Non-pigmented ciliary epithelial cell (primary cell): Measurements from ENCODE around the gene EPN1.
"Not testable (repeated sequence)": the region's sequence is repeated elsewhere in the genome, so short reads cannot be mapped to it uniquely, and the experiment has no call there.

Source experiments
- DNase-seq: peaks from one replicate; pipeline ENCODE4 v3.0.0-alpha.2; 2010; ENCODE audit warnings: low read depth

Gene EPN1

GRCh38 chr19:55693336-55693974 lies 18.4 kb downstream of the EPN1 start:
- DNase-seq = no peak

GRCh38 chr19:55694241-55694655 lies 19.2 kb downstream of the EPN1 start:
- DNase-seq = no peak

- DNase-seq = no peak
These were observed 19.8 kb downstream of the EPN1 start for GRCh38 chr19:55694656-55695491.

GRCh38 chr19:55695511-55696290 lies 20.7 kb downstream of the EPN1 start:
- DNase-seq = no peak

- DNase-seq = no peak
These were observed 21.5 kb downstream of the EPN1 start for GRCh38 chr19:55696301-55697068.

- no peak for DNase-seq
These were observed 22.0 kb downstream of the EPN1 start for GRCh38 chr19:55697069-55697440.

- no peak for DNase-seq
These were observed 22.7 kb downstream of the EPN1 start for GRCh38 chr19:55697698-55698097.

GRCh38 chr19:55698256-55698655 lies 23.2 kb downstream of the EPN1 start:
- no peak for DNase-seq

GRCh38 chr19:55699221-55699620 lies 24.2 kb downstream of the EPN1 start:
- no peak for DNase-seq

- no peak for DNase-seq
These were observed 25.8 kb downstream of the EPN1 start for GRCh38 chr19:55700813-55701212.

GRCh38 chr19:55702131-55702627 lies 27.2 kb downstream of the EPN1 start:
- no peak for DNase-seq

- no peak for DNase-seq
These were observed 28.8 kb downstream of the EPN1 start for GRCh38 chr19:55703790-55704215.

GRCh38 chr19:55704494-55705245 lies 29.6 kb downstream of the EPN1 start:
- DNase-seq = no peak

- DNase-seq = no peak
These were observed 30.9 kb downstream of the EPN1 start for GRCh38 chr19:55705972-55706371.

- no peak for DNase-seq
These were observed 36.7 kb downstream of the EPN1 start for GRCh38 chr19:55711719-55712118.

GRCh38 chr19:55712804-55713631 lies 38.0 kb downstream of the EPN1 start:
- DNase-seq = no peak

- DNase-seq = no peak
These were observed 41.5 kb downstream of the EPN1 start for GRCh38 chr19:55716531-55716930.

GRCh38 chr19:55717251-55717650 lies 42.2 kb downstream of the EPN1 start:
- no peak for DNase-seq

- not testable (repeated sequence) for DNase-seq
These were observed 43.1 kb downstream of the EPN1 start for GRCh38 chr19:55717879-55718711.
